Stimulated activated CD4-positive, alpha-beta T cell treated with anti-CD3 and anti-CD28 coated beads, Interleukin-15, amount 100 ng/mL, for 48 hours (primary cell): Measurements from ENCODE around the gene VILL.
A peak's percentile ranks its signal among the peaks of the same experiment; 100 is the strongest.
"Not testable (repeated sequence)": the region's sequence is repeated elsewhere in the genome, so short reads cannot be mapped to it uniquely, and the experiment has no call there.

Source experiments
- DNase-seq, 2 donors: peaks; one replicate each; pipeline ENCODE4 v3.0.0-alpha.2; 2020; ENCODE audit warnings: low read depth in 2 of 2

VILL gene

DNA sequence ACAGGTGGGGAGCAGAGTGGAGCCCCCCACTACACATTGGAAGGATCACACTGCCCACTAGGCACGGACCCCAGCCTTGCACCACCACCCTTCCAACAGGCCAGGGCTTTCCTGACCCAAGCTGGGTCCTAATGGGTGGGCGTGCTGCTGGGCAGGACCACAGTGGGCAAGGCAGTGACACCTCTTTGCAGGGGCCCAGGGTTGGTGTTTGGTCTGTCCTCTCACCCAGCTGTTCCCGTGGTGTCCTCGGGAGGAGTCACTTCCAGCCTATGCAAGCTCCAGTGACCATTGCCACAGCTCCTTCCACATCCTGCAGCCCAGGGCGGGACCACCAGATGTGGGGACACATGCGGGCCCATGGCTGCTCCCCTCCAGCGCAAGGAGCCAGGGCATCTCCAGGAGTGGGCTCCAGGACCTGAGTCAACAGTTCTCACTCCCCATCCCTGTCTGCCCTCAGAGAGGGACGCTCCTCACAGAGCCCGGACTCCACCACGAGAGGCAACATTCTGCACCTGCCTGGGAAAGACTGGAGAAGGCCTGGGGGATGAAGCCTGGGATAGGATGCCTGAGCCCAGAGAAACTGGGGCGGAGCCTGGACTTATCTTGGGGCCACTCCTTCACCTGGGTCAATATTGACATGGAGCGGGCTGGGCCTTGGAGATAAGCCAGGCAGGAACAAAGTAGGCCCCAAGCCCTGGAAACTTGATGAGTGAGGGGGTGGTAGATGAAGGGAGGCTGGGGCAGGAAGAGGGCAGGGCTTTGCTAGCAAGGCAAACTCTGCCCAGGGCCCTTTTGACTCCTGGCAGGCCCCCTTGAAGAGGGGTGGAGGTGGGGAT lies 3.9 kb upstream of the VILL start:
- DNase-seq = no peak

DNA sequence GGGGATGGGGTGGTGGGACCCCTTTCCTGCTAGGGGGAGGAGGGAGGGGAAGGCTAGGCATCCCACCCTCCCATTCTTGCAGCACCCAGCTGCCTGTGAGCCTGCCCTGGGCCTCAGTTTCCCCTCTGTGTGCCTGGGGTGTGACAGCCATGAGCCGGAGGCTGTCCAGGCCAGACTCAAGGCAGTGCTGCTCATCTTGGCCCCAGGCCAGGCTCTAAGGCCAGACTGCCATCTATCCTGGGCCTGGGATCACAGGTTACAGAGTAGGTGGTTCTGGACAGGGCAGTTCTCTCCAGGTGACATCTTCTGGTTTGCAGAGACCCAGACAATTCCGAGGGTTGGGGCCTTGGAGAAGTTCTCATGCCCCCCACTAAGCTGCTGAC lies 3.3 kb upstream of the VILL start:
- no peak for DNase-seq

DNA sequence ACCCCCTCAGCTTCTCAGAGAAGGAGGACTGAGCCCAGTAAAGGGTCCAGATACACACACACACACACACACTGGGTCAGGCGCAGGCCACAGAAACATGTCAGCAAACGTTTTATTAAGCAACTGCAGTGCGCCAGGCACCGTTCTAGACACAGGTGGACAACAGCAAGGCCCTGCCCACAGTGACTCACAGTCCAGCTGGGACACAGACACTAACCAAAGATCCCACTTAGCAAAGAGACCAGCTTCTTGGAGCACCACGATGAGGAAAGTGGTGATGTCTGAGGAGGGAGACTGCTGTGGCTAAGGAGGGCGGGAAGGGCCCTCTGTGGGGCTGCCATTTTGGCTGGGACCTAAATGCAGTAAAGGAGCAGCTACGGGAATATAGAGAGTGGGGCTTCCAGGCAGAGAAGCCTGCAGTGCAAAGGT lies 2.8 kb upstream of the VILL start:
- DNase-seq = no peak

DNA sequence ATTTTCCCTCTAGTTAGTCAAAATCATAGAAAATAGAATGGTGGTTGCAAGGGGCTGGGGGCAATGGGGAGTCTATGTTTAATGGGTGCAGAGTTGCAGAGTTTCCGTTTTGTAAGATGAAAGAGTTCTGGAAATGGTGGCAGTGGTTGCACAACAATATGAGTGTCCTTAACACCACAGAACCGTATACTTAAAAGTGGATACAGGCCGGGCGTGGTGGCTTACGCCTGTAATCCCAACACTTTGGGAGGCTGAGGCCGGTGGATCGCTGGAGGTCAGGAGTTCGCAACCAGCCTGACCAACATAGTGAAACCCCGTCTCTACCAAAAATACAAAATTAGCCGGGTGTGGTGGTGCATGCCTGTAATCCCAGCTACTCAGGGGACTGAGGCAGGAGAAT lies 2.2 kb upstream of the VILL start:
- DNase-seq = not testable (repeated sequence)

DNA sequence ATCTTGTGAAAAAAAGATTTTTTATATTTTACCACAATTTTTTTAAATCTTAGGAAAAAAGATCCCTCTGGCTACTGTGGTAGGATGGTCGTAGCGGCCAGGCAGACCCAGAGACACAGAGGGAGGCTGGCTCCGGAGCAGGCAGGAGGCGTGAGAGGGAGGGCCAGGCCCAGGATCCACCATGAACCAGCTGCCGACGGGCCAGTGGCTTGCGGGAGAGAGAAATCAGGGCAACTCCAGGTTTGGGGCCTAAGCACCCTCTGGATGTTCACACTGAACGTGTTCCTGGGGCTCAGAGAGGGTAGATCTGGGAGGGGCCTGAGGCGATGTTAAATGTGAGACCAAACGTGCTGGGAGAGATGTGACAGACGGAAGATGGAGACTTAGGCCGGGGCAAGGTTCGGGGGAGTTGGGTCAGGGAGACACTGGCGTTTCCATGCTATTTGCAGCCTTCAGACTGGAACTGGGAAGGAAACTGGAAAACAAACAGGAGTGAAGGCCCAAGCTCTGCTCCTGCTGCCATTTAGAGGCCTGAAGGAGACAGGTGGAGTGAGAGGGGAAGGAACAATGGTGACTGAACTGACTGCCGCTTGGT lies 1.6 kb upstream of the VILL start:
- no peak for DNase-seq

DNA sequence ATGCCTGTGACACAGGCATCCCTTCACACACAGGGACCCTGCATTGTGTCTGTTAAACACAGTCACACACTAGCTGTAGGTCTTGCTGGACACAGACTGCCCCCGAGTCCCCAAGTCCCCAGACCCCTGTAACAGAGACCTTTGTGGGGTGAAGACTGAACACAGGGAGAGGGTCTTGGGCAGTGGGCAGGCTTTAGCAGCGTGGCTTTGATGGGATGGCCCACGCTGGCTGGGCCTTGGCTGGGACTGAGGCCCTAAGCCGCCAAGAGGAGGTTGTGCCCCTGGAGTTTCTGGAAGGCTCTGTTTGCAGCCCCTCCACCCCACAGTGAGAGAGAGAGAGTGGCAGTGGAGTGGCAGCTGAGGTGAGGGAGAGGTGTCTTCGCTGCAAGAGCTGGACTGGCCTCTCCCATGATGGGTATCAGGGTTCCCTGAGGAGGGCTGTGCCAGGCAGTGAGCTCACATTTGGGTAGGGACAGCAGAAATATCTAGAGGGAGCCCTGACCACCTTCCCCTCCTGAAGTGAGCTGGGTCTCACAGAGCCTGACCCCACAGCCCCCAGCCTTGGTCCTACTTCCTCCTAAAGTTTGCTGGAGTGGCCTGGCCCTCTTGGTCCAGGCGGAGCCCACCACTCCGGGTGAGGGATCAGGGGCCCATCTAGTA lies 635 bp upstream of the VILL start:
- DNase-seq = no peak

DNA sequence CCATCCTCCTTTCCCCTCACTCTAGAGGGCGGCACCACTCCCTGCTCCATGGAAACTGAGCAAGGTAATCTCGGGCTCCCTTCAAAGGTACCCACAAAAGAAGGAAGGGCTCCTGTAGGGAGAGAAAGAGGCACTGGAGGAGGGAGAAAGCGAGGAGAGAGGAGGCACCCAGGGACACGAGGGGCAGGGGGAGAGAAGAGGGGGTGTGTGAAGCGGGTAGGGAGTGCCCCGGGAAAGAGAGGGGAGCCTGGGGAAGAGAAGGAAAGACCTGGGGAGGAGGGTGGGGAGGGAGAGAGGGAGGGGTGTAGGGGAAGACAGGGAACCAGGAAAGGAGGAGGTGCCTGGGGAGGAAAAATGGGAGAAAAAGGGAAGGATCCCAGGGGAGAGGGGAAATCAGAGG lies 523 bp downstream of the VILL start:
- DNase-seq = no peak

DNA sequence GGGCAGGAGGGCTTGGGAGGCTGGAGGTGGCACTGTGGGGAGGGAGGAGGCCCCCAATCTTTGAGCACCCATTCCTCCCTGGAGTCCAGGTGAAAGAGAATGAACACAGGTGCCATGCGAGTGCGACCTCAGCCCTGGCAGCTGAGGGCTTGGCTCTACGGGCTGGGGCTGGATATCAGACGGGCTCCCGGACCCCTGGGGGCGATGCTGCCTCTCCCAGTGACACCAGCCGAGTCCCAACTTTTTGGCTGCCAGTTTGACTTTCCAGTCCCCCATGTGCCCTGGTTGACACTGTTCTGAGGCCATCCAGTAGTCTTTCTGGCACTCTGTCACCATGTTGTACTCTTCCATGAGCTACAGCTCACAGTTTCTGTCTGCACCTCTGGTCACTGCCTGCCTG lies 1.2 kb downstream of the VILL start:
- no peak for DNase-seq

DNA sequence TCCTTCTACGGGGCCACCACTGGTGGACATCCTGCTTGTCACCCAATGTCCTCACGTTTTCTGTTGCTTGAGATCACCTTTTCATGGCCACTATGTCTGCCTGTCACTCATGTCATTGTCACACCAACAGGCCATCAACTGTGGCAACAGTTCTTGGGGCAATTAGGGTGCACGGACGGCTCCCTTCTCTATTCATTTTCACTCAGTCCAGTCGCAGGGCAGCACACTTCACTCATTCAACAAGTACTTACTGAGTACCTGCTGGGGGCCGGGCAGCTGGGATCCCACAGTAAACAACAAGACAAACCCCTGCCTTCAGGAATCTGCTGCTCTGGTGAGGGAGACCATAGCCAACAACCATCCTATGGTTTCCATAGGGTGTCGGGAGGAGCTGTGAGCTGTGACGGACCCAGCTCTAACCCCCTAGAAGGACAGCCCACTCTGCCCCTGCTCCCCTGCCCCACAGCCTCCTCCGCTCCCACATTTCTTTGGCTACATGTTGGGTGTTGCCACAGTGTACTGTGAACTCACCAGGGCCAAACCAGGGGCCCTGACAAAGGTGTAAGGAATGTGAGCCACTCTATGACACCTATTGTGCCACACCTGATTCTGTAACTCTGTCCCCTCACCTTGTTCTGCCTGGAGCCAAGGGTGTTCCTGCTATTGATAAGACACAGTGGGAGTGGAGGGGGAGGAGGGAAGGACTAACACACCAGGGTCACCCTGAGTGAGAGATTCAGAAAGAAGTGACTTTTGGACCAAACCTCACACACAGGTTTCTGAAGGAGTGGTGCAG lies 1.9 kb downstream of the VILL start:
- DNase-seq = no peak

DNA sequence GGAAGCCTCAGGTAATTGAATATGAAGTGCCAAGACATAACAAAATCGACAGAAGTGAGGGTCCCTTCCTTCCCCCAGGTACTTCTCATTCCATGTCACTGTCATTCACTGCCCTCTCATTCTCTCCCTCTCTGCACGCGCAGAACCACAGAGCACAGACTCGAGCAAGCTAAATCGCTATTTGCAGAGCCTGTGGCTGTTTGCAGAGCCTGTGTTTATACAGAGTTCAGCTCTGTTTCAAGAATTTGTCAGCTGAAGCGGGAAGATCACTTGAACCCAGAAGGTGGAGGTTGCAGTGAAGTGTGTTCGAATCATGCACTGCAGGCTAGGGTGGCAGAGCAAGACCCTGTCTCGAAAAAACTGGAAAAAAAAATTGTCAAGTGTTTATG lies 2.5 kb downstream of the VILL start:
- DNase-seq = no peak

DNA sequence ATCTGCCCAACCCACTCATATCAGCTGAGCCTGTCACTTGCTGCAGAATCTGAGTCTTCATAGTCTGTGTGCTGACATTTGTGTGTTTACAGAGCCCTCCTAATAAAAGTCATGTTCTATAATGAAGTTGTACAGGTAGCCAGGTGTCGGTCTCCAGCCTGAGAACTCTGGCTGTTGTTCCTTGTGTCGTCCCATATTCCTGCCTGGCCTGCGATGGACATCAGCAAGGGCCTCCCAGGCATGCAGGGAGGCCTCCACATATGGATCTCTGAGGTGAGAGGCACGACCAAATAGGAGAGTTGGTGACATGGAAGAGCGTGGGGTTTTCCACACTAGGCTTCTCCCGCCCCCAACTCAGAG lies 2.9 kb downstream of the VILL start:
- DNase-seq = no peak

DNA sequence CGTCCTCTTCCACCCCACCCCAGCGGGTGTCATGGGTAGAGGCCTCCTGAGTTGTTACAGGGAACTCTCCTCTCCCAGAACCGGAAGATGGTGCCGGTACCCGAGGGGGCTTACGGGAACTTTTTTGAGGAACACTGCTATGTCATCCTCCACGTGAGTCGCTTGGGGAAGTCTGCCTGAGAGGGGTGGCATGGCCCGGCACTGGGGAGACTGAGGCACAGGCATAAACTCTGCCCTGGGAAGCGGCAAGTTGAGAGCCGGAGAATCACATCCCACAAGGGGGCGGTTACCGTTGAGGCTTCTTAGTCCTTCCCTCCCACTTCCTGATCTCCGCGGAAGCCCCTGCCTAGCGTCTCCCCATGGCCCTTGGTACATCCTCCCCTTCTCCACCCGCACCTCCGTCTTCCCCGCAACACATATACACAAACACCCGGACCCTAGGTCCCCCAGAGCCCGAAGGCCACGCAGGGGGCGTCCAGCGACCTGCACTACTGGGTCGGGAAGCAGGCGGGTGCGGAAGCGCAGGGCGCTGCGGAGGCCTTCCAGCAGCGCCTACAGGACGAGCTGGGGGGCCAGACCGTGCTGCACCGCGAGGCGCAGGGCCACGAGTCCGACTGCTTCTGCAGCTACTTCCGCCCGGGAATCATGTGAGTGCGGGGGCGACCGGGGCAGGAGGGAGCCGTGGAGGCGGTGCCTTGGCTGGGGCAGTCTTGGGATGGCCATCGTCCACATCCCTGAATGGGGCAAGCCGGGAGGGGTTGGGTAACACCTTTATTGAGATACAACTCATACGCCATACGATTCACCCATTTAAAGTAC lies 3.4 kb downstream of the VILL start:
- peak; percentile 65 to 69 for DNase-seq

DNA sequence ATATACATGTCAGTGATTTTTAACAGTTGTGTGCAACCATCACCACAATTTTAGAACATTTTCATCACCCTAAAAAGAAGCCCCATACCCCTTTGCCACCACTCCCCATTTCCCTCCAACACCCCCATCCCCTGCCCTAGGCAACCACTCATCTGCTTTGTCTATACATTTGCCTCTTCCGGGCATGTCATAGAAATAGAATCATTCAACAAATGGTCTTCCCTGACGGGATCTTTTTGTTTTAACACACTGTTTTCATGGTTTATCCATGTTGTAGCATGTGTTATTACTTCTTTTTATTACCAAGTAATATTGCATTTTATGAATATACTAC lies 4.0 kb downstream of the VILL start:
- no peak for DNase-seq

DNA sequence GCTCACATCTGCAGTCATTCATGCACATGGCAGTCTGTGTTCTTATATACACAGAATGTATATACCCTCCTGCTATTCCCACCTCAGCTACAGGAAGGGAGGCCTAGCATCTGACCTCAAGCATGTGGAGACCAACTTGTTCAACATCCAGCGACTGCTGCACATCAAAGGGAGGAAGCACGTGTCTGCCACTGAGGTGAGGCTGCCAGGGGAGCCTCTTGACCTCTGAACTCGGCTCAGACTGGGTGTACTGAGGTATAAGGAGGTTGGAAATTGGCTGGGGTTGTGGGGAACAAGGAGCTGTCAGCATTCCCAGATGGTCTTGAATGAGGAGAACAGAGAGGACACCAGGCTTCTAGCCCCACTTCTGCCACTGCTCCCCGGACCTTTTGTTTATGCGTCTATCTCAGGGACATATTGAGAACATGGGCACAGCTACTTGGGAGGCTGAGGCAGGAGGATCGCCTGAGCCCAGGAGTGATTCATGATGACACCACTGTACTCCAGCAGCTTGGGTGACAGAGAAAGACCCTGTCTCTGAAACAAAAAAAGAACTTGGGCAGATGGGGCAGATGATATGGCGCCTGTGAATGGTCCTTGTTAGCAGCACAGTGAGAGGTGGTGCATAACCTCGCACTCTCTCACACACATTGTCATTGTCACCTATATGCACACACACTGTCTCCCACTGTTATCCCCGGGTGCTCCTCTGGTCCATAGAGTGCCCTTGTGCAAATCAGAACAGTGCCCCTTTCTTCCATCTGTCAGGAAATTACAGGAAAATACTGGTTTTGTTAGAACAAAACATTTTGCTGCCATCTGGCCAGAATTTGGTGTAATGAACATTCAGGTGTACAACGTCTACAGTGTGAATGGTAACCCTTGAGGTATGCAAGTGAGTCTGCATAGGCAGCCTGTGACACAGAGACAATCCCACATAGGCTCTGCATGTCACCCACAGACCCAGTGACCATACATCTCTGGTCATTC lies 5.4 kb downstream of the VILL start:
- no peak for DNase-seq

DNA sequence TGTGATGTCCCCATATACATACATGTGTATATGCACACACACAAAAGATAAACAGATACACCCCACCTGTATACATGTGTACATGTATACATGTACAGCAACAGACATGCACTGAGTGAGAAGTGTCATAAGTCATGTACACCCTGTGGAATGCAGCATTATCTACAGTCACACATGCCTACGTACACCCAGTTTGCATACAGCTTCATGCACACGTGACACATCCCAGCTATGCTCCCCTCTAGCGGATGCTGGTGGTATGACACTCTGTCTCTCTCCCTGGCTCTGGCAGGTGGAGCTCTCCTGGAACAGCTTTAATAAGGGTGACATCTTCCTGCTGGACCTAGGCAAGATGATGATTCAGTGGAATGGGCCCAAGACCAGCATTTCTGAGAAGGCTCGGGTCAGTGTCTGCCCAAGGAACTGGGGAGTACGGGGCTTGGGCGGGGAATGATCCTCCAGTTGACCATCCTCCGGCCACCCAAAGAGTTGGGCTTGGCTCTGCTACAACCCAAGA lies 6.3 kb downstream of the VILL start:
- peak; percentile 78 to 84 for DNase-seq

DNA sequence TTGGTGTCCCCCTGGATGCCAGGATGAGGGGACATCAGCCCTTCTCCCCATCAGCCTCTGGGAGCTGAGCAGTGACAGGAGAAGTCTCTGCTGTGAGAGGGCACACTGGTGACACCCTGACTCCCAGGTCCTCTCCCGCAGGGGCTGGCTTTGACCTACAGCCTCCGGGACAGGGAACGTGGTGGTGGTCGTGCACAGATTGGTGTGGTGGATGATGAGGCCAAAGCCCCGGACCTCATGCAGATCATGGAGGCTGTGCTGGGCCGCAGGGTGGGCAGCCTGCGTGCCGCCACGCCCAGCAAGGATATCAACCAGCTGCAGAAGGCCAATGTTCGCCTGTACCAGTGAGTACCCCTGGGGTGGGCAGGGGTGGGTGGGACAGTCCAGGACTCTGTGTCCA lies 6.8 kb downstream of the VILL start:
- no peak for DNase-seq

DNA sequence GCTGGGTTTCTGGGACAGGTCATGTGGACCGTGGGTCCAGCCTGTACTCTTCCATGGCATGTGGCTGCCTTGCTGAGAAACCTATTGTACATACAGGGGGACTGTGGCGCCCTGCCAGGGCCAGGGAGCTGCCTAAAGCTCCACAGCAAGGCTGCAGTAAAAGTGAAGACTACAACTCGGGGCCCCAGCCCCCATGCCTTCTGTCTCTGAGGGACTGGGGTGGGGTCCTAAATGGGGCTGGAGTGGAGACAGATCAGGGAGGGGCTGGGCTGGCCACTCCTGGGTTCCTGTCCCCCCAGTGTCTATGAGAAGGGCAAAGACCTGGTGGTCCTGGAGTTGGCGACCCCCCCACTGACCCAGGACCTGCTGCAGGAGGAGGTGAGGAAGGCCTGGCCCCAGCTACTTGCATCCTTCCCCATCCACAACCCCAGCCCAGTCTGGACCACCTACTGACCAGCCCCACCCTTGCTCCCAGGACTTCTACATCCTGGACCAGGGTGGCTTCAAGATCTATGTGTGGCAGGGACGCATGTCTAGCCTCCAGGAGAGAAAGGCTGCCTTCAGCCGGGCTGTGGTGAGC lies 7.3 kb downstream of the VILL start:
- no peak for DNase-seq

DNA sequence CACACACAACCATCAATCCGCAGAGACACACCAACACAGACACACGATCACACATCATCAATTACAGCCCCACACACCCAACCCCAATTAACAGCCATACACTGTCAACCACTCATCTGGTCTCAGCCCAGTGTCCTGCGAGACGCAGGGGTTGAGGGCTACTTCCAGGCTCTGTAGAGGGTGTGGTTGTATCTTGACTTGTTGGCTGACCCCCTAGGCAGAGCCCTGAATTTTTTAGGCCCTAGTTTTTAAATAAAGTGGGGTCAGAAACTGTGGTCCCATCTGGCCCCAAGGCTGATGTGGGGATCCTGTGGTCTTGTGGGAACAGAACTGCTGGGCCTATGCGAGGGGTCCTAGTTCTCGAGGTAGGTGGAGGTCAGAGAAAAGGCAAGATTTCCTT lies 9.2 kb downstream of the VILL start:
- DNase-seq = no peak

DNA sequence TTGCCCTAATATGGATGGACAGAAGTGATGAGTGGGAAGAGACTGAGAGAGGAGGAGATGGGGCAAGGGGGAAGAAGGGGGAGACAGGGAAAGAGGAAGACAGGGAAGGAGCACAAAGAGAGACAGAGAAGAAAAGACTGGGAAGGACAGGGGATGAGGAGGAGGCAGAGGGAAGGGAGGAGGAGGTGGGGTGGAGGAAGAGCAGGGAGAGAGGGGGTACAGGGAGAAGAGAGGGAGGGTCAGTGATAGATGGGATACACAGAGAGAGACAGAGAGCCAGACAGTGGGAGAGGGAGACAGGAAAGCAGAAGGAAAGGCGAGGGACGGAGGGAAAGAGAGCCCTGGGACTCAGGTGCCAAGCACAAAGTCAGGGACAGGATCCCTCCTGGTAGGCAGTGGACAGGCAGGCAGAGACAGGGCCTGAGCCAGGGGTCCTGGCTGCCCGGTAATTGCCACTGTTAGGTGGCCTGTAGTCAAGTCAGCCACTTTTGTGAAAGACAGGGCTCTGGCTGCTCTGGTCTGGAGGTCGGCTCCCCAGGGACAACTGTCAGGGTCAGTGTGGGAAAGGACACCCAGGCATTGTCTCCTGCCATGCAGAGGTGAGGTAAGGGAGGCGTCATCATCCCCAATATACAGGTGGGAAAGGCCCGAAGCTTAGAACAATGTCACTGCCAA lies 9.8 kb downstream of the VILL start:
- DNase-seq = no peak
